Progenitor cell of endocrine pancreas (in vitro differentiated cells): ENCODE results near the gene MED20. TPM values are rescaled to one million over a fixed set of nuclear protein-coding genes. Genes with fewer than 3 reads are reported as not detected.

Experiments
- DNase-seq: peaks from one replicate; pipeline ENCODE4 v3.0.0; 2021; ENCODE audit warnings: low spot score; ENCODE audit not compliant: unreplicated experiment
- H3K27ac Mint-ChIP-seq: 2 replicates; pipeline ENCODE4 v1.8.0; 2021; ENCODE audit warnings: mild to moderate bottlenecking, moderate library complexity, mixed read lengths
- H3K27me3 Mint-ChIP-seq: 2 replicates; pipeline ENCODE4 v1.8.0; 2021; ENCODE audit warnings: mixed read lengths
- H3K36me3 Mint-ChIP-seq: 2 replicates; pipeline ENCODE4 v1.8.0; 2022; ENCODE audit warnings: mixed read lengths; ENCODE audit not compliant: insufficient read depth
- H3K4me1 Mint-ChIP-seq: 2 replicates; pipeline ENCODE4 v1.8.0; 2021; ENCODE audit warnings: low read depth, mixed read lengths
- H3K4me3 Mint-ChIP-seq: 2 replicates; pipeline ENCODE4 v1.8.0; 2021; ENCODE audit warnings: low read depth, mild to moderate bottlenecking, moderate library complexity, mixed read lengths
- H3K9me3 Mint-ChIP-seq: 2 replicates; pipeline ENCODE4 v1.8.0; 2021; ENCODE audit warnings: low read depth, mixed read lengths
- CTCF ChIP-seq: fragments of 200-600 bp; sonication (generic); IDR thresholded peaks from one replicate; pipeline ENCODE4 v1.5.0; 2021; ENCODE audit warnings: antibody characterized with exemption, mild to moderate bottlenecking; ENCODE audit not compliant: unreplicated experiment
- total RNA-seq: library from RNA; stranded (reverse); gene quantifications from 2 replicates; pipeline ENCODE4 v1.2.1, GENCODE V29; 2021

MED20 gene
- total RNA-seq, 1 donor from 2014 or later: 37.1 TPM

DNA sequence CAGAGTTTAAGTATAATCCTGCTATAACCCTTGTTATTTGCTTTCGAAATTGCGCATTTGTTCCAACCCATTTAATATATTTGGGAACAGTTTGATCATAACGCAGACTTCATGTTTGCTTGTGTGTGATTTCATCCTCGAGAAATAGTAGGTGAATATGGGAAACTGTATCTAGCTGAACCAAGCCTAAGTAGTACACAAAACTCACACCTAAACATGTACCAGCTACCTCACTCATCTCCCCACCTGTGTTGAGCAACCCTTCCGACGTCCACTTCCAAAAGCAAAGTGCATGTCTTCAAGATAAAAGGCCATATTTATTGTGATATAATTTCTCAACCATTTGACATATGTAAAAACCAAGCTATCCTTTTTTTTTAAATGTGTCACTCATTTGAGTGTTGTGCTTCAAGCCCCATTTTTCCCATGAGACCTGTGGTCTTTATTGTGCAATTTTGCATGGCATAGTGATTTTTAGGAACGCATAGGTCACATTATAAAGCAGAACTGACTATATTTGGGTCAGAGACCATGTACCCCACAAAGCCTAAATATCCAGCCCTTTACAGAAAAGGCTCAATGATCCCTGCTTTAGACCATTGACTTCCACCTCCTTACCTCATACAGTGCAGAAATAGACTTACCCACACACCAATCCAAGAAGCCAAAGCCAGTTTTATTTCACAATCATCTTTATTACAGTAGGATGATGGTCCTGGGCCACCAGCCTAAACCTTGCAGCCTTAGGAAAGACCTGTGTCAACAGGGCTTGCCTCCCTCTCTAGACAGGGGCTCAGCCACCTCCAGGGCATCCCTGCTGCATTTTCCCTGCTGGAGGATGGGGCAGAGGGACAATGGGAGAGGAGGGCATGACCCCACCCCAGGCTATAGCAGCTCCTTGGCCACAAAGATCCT lies 13.6 kb upstream of the MED20 start:
- Mint-ChIP-seq H3K27me3 (peaks cover 9% of the 10 kb centered on the region), H3K4me1 (no peaks in the 10 kb centered on the region), H3K36me3 (peaks cover 5% of the 10 kb centered on the region), H3K4me3 (no peak overlapping the region), H3K9me3 (no peaks in the 10 kb centered on the region), H3K27ac (no peak overlapping the region)
- DNase-seq: no peak
- TF ChIP-seq CTCF: no peak

DNA sequence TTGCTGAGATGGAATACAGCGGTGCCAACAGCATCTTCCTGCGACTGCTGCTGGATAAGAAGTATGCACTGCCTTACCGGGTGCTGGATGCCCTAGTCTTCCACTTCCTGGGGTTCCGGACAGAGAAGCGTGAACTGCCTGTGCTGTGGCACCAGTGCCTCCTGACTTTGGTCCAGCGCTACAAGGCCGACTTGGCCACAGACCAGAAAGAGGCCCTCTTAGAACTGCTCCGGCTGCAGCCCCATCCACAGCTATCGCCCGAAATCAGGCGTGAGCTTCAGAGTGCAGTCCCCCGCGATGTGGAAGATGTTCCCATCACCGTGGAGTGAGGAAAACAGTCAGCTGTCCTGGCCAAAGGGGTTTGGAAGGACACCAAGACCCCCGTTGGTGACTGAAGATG lies 11.4 kb upstream of the MED20 start:
- Mint-ChIP-seq H3K9me3 (no peaks in the 10 kb centered on the region), H3K36me3 (peaks cover 9% of the 10 kb centered on the region), H3K4me1 (no peaks in the 10 kb centered on the region), H3K4me3 (no peak overlapping the region), H3K27ac (no peak overlapping the region), H3K27me3 (no peaks in the 10 kb centered on the region)
- no peak for TF ChIP-seq CTCF
- DNase-seq: no peak

GRCh38 chr6:41931792-41932191 lies 10.9 kb upstream of the MED20 start:
- H3K36me3 Mint-ChIP-seq: peaks cover 9% of the 10 kb centered on the region
- TF ChIP-seq CTCF: no peak

GRCh38 chr6:41929924-41930323 lies 9.0 kb upstream of the MED20 start:
- no peak overlapping the region for H3K4me3 Mint-ChIP-seq
- peaks cover 10% of the 10 kb centered on the region for H3K36me3 Mint-ChIP-seq
- DNase-seq: no peak
- H3K27ac Mint-ChIP-seq: no peak overlapping the region
- no peaks in the 10 kb centered on the region for H3K9me3 Mint-ChIP-seq
- H3K4me1 Mint-ChIP-seq: no peaks in the 10 kb centered on the region
- no peak for TF ChIP-seq CTCF
- no peaks in the 10 kb centered on the region for H3K27me3 Mint-ChIP-seq

More at GRCh38 chr6:41931792-41932191, 10.9 kb upstream of the MED20 start:
- H3K27ac Mint-ChIP-seq: no peak overlapping the region
- H3K9me3 Mint-ChIP-seq: no peaks in the 10 kb centered on the region
- H3K4me1 Mint-ChIP-seq: no peaks in the 10 kb centered on the region
- no peak overlapping the region for H3K4me3 Mint-ChIP-seq
- no peak for DNase-seq
- H3K27me3 Mint-ChIP-seq: no peaks in the 10 kb centered on the region

DNA sequence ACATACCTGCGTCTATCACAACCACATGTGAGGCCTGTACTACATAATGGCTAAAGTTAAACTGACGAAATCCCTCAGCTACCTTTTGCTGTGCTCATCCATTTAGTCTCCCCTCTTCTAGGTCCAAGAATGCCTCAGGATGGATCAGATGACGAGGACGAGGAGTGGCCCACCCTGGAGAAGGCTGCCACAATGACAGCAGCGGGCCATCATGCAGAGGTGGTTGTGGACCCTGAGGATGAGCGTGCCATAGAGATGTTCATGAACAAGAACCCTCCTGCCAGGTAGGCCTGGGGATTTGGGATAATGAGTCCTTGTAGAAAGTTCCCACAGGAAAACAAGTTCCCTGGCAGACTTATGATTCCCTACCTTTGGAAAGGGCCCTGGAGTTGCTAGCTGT lies 6.3 kb upstream of the MED20 start:
- peaks cover 14% of the 10 kb centered on the region for H3K4me1 Mint-ChIP-seq
- DNase-seq: no peak
- no peak overlapping the region for H3K4me3 Mint-ChIP-seq
- H3K27me3 Mint-ChIP-seq: no peaks in the 10 kb centered on the region
- peaks cover 12% of the 10 kb centered on the region for H3K36me3 Mint-ChIP-seq
- H3K9me3 Mint-ChIP-seq: no peaks in the 10 kb centered on the region
- peak overlapping the region; percentile 76 for H3K27ac Mint-ChIP-seq
- TF ChIP-seq CTCF: no peak
